NCI-H1930 (cell line): ENCODE data around the gene PTGES3.
A peak's percentile ranks its signal among the peaks of the same experiment; 100 is the strongest.
"Not testable (repeated sequence)": the region's sequence is repeated elsewhere in the genome, so short reads cannot be mapped to it uniquely, and the experiment has no call there.

Experiments
- DNase-seq, 2 experiments: peaks; one replicate each; lab custom pipeline; 2025; lab: John Stamatoyannopoulos, UW

PTGES3 gene

GRCh38 chr12:56709759-56710376 lies 21.8 kb upstream of the PTGES3 start:
- no peak for DNase-seq

- DNase-seq = not testable (repeated sequence)
These were observed 16.4 kb upstream of the PTGES3 start for GRCh38 chr12:56704522-56704921.

GRCh38 chr12:56699020-56699661 lies 11.1 kb upstream of the PTGES3 start:
- DNase-seq = no peak

- DNase-seq = no peak
These were observed 7.4 kb upstream of the PTGES3 start for GRCh38 chr12:56695327-56696101.

GRCh38 chr12:56694161-56694560 lies 6.1 kb upstream of the PTGES3 start:
- DNase-seq = no peak

GRCh38 chr12:56688846-56689109 lies 694 bp upstream of the PTGES3 start:
- no peak for DNase-seq

- DNase-seq = peak; percentile 7 to 19
These were observed 608 bp downstream of the PTGES3 start for GRCh38 chr12:56687223-56688128.

- no peak for DNase-seq
These were observed 3.2 kb downstream of the PTGES3 start for GRCh38 chr12:56684745-56685359.

- no peak for DNase-seq
These were observed 5.8 kb downstream of the PTGES3 start for GRCh38 chr12:56682323-56682722.

- DNase-seq = no peak
These were observed 8.1 kb downstream of the PTGES3 start for GRCh38 chr12:56679883-56680575.

GRCh38 chr12:56678852-56679251 lies 9.2 kb downstream of the PTGES3 start:
- no peak for DNase-seq

- DNase-seq = no peak
These were observed 10.4 kb downstream of the PTGES3 start for GRCh38 chr12:56677680-56678079.

- no peak for DNase-seq
These were observed 11.1 kb downstream of the PTGES3 start for GRCh38 chr12:56676851-56677580.

- DNase-seq = no peak
These were observed 16.5 kb downstream of the PTGES3 start for GRCh38 chr12:56671608-56672007.

GRCh38 chr12:56670836-56671235 lies 17.2 kb downstream of the PTGES3 start:
- DNase-seq = no peak

GRCh38 chr12:56668197-56668457 lies 20.0 kb downstream of the PTGES3 start:
- no peak for DNase-seq

- no peak for DNase-seq
These were observed 26.0 kb downstream of the PTGES3 start for GRCh38 chr12:56661979-56662638.

GRCh38 chr12:56661560-56661959 lies 26.5 kb downstream of the PTGES3 start:
- DNase-seq = no peak

GRCh38 chr12:56658921-56659320 lies 29.2 kb downstream of the PTGES3 start:
- no peak for DNase-seq
